ENCODE measurements around the gene SPRING1.
A peak's percentile ranks its signal among the peaks of the same experiment; 100 is the strongest.
"Not testable (repeated sequence)": the region's sequence is repeated elsewhere in the genome, so short reads cannot be mapped to it uniquely, and the experiment has no call there.

Gene SPRING1, protein sequence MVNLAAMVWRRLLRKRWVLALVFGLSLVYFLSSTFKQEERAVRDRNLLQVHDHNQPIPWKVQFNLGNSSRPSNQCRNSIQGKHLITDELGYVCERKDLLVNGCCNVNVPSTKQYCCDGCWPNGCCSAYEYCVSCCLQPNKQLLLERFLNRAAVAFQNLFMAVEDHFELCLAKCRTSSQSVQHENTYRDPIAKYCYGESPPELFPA

DNA sequence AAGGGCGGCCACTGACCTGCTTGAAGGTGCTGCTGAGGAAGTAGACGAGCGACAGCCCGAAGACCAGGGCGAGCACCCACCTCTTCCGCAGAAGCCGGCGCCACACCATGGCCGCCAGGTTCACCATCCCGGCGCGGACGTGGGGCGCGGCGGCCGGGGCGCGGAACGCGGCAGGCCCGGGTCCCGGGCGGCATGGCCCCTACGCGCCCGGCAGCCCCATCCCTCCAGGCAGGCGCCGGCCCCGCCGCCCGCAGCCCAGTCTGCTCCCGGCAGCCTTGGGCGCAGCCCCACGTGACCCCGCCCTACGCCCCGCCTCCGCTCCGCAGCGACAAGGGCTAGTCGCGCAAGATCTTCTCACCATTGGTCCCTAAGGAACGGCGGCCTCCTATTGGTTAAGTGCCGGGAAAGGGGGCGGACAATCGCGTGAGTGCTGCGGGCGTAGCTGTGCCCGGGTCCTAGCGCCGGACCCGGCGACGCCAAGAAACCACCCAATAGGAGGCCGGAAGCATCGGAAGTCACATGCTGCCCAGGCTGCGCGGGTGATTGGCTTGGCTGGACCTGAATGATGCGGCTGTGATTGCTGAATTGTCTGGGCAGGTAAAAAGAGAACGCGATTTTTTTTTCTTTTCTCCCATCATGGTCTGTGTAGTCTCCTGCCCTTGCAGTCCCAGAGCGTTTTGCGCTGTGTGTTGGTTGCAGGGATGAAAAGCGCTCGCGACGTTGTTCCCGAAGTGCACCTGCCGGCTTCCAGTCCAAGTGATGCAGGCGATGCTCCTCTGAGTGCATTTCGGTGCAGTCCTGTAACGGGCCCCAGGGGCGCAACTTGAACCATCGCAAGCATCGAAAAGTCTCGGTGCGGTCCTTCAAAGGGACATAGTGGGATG lies at the start of gene SPRING1, which contains the start of gene RNFT2:
Gene SPRING1 (minus strand): TSS at position 296 of the 884 bp plus-strand sequence. CDS start 169 bp downstream, at position 127.
Gene RNFT2 (plus strand): TSS at position 542 of the 884 bp plus-strand sequence. CDS start 2,183 bp downstream, outside the sequence.
- DNase-seq (ENCODE audit: low read depth, low spot score), result peak; percentile 98

DNA sequence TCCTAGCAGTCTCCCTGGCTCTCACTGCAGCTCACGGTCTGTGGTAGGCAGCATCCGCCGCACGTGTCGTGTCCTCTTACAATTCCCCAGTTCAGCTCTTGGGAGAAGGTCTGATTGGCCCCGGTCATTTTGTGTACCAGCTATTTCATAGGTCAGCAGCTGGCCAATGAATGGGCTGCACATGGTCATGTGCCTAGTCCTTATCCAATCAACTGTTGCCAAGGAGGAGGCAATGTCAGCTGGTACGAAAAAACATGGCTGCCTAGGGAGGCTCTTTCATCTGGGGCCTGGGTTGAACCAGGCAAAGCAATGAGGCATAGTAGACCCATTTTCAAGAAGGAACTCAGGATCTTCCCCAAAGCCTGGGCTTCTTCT lies 46.4 kb upstream of the SPRING1 start:
- no peak for DNase-seq (ENCODE audit: low read depth, low spot score)

DNA sequence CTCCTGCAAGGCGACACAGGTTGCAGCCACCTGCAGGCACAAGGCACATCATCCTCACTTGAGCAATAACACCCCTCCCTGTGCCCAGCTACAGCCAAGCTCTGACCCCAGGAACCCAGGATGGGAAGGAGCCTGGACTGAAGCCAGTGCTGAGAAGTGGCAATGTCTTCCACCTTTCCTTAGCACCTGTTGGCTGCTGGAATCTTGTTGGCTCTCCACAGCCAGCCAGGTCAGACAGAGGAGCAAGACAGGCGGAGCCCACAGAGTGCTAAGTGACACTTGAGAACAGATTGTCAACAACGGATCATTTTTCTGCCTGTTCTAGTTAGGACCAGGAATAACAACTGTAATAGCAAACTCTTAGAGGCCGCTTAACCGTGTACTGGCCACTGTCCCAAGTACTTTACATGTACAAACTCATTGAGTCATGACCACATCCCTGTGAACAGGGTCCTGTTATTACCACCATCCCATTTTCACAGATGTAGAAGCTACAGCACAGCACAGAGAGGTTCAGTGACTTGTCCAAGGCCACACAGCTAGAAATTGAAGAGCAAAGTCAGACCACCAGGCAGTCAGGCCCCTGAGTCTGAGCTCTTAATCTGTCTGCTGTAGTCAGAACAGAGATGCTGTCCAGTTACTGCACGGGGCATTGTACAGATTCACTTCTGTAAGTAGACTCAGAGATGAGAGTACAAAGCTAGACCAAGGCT lies 45.8 kb upstream of the SPRING1 start:
- no peak for DNase-seq (ENCODE audit: low read depth, low spot score)

DNA sequence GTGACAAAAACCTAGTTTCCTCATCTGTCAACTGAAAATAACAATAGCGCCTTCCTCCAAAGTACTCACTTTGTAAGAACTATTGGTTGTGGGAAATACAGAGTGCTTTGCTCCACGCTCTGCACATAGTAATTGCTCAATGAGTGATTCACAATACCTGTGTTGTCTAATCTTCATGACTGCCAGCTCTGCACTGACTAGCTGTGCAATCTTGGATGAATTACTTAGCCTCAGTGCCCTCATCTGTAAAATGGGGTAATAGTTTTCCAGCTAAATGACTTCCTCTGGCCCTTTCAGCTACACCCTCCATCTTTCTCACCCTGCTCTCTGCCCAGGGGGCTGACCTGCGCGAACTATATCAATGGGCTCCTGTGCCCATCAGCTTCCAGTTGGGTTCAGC lies 43.1 kb upstream of the SPRING1 start:
- no peak for DNase-seq (ENCODE audit: low read depth, low spot score)

DNA sequence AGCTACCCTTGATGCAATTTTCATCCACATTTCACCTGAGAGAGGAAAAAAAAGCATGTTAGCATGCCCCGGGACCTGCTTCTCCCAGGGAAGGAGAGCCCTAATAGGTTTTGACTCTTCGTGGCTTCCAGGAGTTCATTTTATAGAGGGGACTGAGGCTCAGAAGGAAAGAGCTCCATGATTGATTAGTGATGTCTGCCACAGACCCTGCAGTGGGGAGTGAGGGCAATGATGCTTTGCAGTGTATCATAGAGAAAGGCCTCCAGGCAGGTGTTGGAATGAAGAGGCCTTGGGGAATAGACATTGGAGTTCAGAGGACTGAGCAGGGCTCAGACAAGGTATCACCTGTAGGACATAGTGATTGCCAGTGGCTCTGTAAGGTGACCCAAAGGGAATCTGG lies 41.7 kb upstream of the SPRING1 start:
- DNase-seq (ENCODE audit: low read depth, low spot score), result no peak

DNA sequence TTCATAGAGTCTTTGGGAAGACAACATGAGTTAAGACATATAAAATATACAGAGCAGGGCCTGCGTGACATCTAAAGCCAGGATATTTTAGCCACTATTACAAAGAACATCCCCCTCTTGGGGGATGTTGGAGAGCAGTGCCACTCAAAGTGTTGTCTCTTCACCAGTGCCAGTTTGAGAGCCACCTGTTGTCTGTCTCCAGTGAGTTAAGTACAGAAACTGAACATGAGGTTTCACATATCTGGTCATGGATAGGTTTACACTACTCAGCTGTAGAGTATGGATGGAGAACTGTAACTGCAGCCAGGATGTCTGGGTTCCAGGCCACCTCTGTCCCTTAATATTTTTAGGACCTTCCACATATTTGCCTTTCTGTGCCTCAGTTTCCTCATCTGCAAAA lies 39.4 kb upstream of the SPRING1 start:
- DNase-seq (ENCODE audit: low read depth, low spot score), result no peak

DNA sequence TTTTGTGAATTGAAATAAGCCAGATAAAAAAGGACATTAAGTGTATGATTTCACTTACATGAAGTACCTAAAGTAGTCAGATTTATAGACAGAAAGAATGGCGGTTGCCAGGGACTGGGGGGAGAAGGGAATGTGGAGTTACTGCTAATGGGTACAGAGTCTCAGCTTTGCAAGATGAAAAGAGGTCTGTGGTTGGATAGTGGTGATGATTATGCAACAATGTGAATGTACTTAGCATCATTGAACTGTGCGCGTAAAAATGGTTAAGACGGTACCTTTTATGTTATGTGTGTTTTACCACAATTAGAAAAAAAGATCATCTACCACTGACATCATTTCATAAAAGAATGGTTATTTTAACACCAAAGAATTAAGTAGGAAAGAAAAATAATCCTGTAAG lies 36.2 kb upstream of the SPRING1 start:
- no peak for DNase-seq (ENCODE audit: low read depth, low spot score)

DNA sequence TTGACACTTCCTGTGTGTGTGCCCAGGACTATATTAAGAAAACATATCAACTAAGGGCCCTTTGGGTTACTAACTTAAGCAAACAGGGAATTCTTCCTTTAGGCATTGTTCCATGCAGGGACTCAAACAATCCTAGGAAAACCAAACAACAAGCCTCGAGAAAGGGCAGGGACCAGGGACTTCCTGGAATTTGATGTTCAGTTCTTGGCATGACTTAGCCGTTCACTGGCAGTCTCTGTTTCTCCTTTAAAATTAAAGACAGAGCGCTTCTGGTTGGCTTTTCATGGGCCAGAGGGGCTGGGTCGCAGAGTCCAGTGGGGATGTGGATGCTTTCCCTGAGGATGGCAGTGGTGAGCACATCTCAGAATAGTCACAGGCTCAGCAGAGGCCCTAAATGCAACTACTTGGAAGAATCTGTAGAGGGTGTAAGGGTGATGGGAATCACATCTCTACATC lies 35.4 kb upstream of the SPRING1 start:
- DNase-seq (ENCODE audit: low read depth, low spot score), result no peak

DNA sequence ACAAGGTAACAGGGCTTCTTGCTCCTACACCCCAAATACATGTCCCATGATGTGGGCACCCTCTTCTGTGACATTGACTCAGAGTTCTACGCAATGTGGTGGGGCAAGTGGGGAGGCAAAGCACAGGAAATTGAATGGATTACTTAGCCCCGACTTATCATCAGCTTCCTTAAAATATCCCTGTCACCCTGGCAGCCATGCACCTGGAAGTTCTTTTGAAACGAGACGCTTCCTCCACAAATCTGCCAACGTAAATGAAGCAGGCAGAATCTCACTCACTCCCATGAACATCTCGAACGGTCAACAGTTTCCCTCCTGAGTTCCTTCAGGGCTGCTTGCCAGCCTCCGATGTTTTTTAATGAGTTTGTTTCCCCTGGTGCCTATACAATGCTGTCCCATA lies 33.8 kb upstream of the SPRING1 start:
- no peak for DNase-seq (ENCODE audit: low read depth, low spot score)

DNA sequence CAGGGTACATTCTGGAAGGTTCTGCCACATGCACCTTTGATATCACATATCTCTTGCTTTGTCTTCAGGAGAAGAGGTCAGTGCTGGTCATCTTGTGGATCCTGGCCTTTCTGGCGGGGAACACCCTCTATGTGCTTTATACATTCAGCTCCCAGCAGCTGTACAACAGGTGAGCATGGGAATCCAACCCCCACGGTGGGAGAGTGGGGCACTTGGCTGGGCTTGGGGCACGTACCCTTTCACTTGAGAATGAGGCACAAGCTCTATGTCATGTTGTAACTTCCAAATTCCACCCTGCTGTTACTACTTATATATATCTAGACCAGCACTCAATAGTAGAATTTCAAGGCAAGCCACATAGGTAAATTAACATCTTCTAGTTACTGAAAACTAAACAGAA lies 28.9 kb upstream of the SPRING1 start:
- DNase-seq (ENCODE audit: low read depth, low spot score), result no peak

DNA sequence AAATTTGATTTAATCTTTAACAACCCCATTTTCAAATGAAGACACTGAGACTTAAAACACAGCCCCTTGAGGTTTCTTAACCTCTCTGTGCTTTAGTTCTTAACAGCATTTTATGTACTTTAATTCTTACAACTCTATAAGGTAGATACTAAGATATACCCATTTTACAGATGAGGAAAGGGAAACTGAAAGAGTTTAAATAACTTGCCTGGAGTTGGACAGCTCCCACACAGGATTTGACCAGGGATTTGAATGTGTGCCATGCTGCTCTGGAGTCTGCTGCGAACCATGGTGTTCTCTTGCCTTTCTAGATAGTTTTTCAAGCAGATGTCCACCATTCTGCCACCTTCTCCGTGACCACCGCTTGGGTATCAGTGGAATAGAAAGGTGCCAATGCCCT lies 28.4 kb upstream of the SPRING1 start:
- no peak for DNase-seq (ENCODE audit: low read depth, low spot score)

DNA sequence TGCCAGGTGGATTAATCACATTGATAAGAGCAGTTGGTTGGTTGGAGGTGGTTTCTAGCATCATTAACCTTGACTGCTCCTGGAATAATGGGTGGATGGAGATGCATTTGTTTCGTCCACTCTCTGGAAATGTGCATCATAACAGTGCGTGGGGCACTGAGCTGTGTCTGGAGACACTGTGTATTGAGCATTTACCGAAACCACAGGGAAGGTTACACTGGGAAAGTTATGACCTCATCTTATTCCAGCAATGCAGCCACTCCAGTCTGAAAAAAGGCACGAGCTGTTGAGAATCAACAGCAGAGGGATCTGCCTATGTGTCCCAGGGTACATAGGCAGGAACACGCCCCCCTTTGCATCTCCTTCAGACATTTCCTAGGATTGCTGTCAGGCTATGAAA lies 27.4 kb upstream of the SPRING1 start:
- DNase-seq (ENCODE audit: low read depth, low spot score), result no peak

DNA sequence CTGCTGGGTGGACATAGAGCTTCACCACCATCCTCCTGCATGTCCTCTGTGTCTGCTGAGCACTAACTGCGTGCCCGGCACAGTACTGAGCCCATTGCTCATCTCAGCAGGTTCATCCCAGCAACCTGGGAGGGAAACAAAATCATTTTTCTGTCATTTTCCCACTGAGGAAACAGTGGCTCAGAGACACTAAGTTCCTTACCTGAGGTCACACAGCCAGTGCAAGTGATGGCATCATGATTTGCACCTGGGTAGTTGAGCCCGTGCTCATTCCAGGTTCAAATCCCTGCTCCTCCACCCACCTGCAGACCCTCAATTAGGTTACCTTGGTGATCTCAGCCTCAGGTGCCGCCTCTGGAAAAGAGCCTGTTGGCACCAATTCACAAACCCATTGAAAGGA lies 23.6 kb upstream of the SPRING1 start:
- no peak for DNase-seq (ENCODE audit: low read depth, low spot score)

DNA sequence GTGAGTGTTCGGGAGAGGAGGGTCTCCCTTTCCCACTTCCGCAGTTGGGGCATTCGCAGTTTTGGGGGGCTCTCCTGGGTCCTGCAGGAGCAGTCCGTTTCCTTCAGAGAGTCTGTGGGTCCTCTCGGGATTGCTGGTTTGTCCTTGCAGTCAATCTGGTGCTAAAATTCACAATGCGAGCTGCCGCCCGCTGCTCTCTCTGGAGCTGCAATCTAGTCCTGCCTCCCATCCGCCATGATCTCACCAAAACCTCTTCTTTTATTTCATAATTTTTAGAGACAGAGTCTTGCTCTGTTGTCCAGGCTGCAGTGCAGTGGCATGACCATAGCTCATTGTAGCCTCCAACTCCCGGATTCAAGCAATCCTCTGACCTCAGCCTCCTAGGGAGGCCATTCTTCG lies 22.8 kb upstream of the SPRING1 start:
- DNase-seq (ENCODE audit: low read depth, low spot score), result no peak

DNA sequence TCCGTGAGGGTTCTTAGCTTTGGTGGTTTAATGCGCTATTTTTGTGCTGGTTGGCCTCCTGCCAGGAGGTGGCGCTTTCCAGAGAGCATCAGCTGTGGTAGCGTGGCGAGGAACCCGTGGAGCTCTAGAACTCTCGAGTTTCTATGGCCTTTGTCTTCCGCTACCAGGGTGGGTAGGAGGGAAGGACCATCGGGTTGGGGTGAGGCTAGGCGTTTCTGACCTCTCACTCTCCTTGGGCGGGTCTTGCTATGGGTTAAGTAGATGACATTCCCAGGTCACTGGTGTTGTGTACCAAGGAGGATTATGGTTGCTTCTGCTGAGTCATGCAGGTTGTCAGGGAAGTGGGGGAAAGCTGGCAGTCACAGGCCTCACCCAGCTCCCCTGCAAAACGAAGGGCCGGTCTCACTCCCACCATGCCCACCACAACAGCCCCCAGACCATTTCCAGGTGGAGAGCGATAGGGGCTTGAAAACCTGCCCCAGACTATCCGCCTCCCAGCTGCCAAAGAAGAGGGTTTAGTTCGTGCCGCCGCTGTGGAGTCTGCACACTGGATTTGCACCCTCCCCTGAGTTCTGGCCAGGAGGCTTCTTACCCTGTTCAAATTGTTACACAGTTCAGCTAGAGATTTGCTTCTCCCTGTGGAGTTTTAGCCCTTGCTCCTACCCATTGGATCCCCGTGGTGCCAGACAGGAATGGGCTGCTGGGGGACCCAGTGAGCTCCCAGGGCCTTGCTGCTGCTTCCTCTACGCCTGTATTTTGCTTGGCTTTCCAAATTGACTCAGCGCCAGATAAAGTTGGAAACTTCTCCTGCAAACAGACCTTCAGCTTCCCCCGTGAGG lies 22.1 kb upstream of the SPRING1 start:
- DNase-seq (ENCODE audit: low read depth, low spot score), result no peak

DNA sequence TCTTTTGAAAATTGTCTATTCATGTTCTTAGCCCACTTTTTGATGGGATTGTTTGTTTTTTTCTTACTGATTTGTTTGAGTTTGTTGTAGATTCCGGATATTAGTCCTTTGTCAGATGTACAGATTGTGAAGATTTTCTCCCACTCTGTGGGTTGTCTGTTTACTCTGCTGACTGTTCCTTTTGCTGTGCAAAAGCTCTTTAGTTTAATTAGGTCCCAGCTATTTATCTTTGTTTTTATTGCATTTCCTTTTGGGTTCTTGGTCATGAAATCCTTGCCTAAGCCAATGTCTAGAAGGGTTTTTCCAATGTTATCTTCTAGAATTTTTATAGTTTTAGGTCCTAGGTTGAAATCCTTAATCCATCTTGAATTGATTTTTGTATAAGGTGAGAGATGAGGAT lies 16.9 kb upstream of the SPRING1 start:
- not testable (repeated sequence) for DNase-seq (ENCODE audit: low read depth, low spot score)

DNA sequence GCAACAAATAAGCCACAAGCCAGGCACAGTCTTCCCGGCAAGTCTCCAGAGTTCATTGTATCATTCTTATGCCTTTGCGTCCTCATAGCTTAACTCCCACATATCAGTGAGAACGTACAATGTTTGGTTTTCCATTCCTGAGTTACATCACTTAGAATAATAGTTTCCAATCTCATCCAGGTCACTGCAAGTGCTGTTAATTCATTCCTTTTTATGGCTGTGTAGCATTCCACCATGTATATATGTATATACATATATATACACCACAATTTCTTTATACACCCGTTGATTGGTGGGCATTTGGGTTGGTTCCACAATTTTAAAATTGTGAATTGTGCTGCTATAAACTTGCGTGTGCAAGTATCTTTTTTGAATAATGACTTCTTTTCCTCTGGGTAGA lies 16.2 kb upstream of the SPRING1 start:
- not testable (repeated sequence) for DNase-seq (ENCODE audit: low read depth, low spot score)

DNA sequence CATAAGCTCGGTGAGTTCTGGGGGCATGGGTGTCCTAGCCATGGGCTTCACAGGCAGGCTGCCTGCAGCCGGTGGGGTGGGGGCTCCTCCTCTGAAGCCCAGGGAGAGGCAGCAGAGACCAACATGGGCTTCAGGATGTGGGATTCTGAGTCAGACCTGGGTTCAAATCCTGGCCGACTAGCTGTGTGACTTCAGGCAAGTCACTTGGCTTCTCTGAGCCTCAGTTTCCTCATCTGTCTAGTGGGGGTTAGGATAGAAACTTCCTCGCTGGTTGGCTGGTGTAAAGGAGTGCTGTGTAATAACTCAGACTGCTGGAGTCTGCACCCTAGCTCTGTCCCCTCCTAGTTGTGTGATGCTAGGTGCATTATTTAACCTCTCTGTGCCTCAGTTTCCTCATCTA lies 12.4 kb upstream of the SPRING1 start:
- DNase-seq (ENCODE audit: low read depth, low spot score), result no peak

DNA sequence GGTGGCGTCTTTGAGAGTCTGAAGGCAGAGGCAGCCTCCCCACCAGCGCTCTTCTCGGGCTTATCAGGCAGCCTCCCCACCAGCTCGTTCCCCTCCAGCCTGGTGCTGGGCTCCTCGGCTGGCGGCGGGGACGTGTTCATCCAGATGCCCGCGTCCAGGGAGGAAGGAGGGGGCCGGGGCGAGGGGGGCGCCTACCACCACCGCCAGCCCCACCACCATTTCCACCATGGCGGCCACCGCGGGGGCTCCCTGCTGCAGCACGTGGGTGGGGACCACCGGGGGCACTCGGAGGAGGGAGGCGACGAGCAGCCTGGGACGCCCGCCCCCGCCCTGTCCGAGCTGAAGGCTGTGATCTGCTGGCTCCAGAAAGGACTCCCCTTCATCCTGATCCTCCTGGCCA lies 12.0 kb upstream of the SPRING1 start:
- DNase-seq (ENCODE audit: low read depth, low spot score), result no peak

DNA sequence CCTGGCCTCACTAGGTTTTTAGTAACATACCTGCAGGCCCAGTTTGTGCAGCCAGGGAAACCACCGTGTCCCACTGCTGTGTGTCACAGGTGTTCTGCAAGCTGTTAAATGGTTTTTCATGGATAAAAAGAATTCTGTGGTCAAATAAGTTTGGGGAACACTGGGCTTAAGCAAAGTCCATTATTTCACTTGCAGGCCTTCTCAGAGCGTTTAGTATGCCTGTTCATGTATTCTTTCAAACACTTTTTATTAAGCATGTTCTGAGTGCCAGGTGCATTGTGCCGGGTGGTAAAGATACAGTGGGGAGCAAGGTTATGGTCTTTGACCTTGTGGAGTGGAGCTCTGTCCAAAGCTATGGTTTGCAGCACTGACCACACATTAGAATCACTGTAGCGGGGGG lies 7.7 kb upstream of the SPRING1 start:
- no peak for DNase-seq (ENCODE audit: low read depth, low spot score)

DNA sequence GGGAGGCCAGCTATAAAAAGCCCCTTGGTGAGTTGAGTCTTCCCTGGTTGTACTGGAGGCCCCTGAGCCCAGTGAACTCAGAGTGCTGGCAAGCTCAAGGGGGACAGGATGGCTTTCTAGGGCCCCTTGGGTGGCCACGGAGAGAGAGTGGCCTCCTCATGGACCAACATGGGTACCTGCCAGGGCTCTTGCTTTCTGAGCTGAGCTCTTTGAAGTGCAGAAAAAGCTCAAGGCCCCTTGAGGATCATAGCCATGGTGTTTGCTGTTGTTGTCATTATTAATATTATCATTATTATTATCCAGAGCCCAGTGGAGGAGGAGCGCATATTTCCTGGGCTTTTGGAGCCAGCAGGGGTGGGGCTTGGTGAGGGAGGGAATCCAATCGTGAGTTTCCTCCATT lies 6.9 kb upstream of the SPRING1 start:
- DNase-seq (ENCODE audit: low read depth, low spot score), result no peak
